Measurements from ENCODE around the gene CDH23. TPM values are rescaled to one million over a fixed set of nuclear protein-coding genes. Genes with fewer than 3 reads are reported as not detected.

The CDH23 gene
- total RNA-seq, 1 experiment from 2014 or later, result 0.34 TPM

DNA sequence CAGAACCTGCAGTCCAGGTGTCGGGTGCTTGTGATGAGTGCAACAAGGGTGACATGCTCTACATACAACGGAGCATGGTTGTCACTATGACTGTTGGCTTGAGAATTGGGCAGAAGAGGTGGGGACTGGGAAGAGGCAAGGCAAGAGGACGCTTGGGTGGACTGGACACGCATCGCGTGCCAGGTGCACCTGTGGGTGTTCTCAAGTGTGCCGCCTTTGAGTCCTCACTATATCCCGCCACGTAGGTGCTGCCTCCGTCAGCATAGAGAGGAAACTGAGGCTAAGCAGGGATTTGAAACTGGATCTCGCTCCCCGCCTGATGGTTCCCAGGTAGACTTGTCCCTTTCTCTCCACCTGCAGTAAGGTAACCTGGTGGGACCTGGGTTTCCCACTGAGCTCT, 27.2 kb downstream of the CDH23 start:
- H3K36me3 Mint-ChIP-seq (ENCODE audit: insufficient read depth, unreplicated experiment), result no peaks in the 10 kb centered on the region
- intact Hi-C loops (cut with micrococcal nuclease; ENCODE audit: unreplicated experiment), result no loop called here
- TF ChIP-seq, protein P1, sequence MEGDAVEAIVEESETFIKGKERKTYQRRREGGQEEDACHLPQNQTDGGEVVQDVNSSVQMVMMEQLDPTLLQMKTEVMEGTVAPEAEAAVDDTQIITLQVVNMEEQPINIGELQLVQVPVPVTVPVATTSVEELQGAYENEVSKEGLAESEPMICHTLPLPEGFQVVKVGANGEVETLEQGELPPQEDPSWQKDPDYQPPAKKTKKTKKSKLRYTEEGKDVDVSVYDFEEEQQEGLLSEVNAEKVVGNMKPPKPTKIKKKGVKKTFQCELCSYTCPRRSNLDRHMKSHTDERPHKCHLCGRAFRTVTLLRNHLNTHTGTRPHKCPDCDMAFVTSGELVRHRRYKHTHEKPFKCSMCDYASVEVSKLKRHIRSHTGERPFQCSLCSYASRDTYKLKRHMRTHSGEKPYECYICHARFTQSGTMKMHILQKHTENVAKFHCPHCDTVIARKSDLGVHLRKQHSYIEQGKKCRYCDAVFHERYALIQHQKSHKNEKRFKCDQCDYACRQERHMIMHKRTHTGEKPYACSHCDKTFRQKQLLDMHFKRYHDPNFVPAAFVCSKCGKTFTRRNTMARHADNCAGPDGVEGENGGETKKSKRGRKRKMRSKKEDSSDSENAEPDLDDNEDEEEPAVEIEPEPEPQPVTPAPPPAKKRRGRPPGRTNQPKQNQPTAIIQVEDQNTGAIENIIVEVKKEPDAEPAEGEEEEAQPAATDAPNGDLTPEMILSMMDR (IDR thresholded peaks at IDR 0.05; ENCODE audit: insufficient read depth in 1 of 2, low read depth in 1 of 2, low read length in 1 of 2, severe bottlenecking in 1 of 2, unreplicated experiment in 1 of 2), result no peak
- H3K4me1 Mint-ChIP-seq (ENCODE audit: low read depth, unreplicated experiment), result no peaks in the 10 kb centered on the region
- DNase-seq, result peak in 1 of 2 experiments; percentile 29
- no peaks in the 10 kb centered on the region for H3K9me3 Mint-ChIP-seq (ENCODE audit: unreplicated experiment)
- ChIA-PET POLR2A (no interaction called here), CTCF (no interaction called here)
- H3K4me3 Mint-ChIP-seq (ENCODE audit: unreplicated experiment), result no peak overlapping the region
- no TSS peak for BruUV-seq (replicated peaks)
- H3K27me3 Mint-ChIP-seq (ENCODE audit: insufficient read depth, unreplicated experiment), result peaks cover 11% of the 10 kb centered on the region
- H3K27me3 ChIP-seq (replicated peaks; ENCODE audit: control insufficient read depth, insufficient read depth, low read length), result no peaks in the 10 kb centered on the region
- H3K9me3 ChIP-seq, result no peaks in the 10 kb centered on the region
- no peak overlapping the region for H3K27ac Mint-ChIP-seq (ENCODE audit: unreplicated experiment)
- H3K4me3 ChIP-seq (ENCODE audit: low read depth, low read length), result no peak overlapping the region
- no peaks in the 10 kb centered on the region for H3K36me3 ChIP-seq (ENCODE audit: control insufficient read depth, insufficient read depth, low read length)
- H3K4me1 ChIP-seq, result no peaks in the 10 kb centered on the region

DNA sequence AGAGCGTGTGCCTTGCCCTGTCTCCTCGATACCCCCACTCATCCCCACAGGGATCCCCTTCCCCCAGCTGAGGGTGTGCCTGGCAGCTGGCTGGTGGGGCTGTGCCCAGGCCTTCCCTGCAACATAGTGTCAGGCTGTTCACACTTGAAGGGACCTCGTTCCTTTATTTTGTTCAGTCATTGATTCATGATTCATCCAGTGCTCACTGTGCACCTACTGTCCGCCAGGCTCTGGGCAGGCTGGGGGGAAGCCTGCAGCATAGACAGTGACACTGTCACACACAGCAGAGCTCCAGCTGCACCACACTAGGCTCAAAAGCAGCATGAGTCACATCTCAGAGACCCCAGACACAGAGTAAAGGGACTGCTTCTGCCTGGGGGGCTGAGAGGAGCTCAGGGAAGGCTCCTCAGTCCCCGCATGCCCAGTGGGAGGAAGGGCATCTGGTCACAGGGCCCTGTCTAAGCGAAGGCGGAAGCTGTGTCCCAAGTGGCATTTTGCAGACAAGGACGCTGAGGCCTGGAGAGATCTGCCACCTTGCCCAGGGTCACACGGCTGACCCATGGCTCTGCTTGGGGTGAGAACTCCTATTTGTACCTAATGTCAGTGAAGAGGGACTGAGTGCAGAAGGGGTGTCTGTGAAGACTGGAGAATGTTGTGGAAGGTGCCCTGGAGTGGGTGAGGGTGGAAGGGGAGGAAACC, 27.9 kb downstream of the CDH23 start:
- Mint-ChIP-seq H3K4me1 (ENCODE audit: low read depth, unreplicated experiment) (no peaks in the 10 kb centered on the region), H3K27me3 (ENCODE audit: insufficient read depth, unreplicated experiment) (peaks cover 16% of the 10 kb centered on the region), H3K36me3 (ENCODE audit: insufficient read depth, unreplicated experiment) (no peaks in the 10 kb centered on the region), H3K27ac (ENCODE audit: unreplicated experiment) (no peak overlapping the region), H3K9me3 (ENCODE audit: unreplicated experiment) (no peaks in the 10 kb centered on the region), H3K4me3 (ENCODE audit: unreplicated experiment) (no peak overlapping the region)
- Histone ChIP-seq H3K4me1 (no peaks in the 10 kb centered on the region), H3K27me3 (replicated peaks; ENCODE audit: control insufficient read depth, insufficient read depth, low read length) (no peaks in the 10 kb centered on the region), H3K36me3 (ENCODE audit: control insufficient read depth, insufficient read depth, low read length) (no peaks in the 10 kb centered on the region), H3K9me3 (no peaks in the 10 kb centered on the region), H3K4me3 (ENCODE audit: low read depth, low read length) (no peak overlapping the region)
- intact Hi-C loops (cut with micrococcal nuclease; ENCODE audit: unreplicated experiment), result no loop called here
- CTCF ChIA-PET, result no interaction called here
- POLR2A ChIA-PET, result interaction anchor here (0.5 kb wide), 1 partner anchor 106 kb away, joined by 3 read pairs; the partner anchor contains the start of gene SLC29A3
- no TSS peak for BruUV-seq (replicated peaks)
- DNase-seq, result peak in 1 of 2 experiments; percentile 12
- TF ChIP-seq, protein P1 (IDR thresholded peaks at IDR 0.05; ENCODE audit: insufficient read depth in 1 of 2, low read depth in 1 of 2, low read length in 1 of 2, severe bottlenecking in 1 of 2, unreplicated experiment in 1 of 2), result no peak

DNA sequence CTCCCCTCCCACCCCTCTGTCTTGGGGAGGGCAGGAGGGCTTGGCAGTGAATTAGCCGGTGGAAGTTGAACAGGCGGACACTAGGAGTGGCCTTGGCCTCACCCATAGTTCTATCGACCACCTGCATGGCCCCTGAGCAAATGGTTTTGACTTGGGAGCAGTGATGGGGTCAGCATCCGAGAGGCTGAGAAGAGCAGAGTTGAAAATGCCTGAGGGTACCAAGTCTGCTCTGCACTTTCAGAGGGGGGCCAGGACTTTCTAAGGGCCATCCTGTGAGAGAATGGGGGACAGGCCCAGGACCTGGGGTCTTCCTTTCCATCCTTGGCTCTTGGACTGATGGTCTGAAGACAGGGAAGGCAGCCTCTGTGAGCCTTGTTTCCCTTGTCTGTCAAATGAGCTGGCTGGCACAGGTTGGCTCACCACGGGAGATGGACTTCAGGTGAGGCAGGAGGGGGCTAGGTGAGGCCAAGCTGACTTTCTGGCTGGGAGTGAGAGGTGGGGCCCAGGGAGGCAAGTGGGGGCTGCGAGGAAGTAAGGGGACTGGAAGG, 29.4 kb downstream of the CDH23 start:
- Mint-ChIP-seq H3K4me3 (ENCODE audit: unreplicated experiment) (no peak overlapping the region), H3K4me1 (ENCODE audit: low read depth, unreplicated experiment) (no peaks in the 10 kb centered on the region), H3K27me3 (ENCODE audit: insufficient read depth, unreplicated experiment) (peaks cover 21% of the 10 kb centered on the region), H3K27ac (ENCODE audit: unreplicated experiment) (no peak overlapping the region), H3K36me3 (ENCODE audit: insufficient read depth, unreplicated experiment) (no peaks in the 10 kb centered on the region), H3K9me3 (ENCODE audit: unreplicated experiment) (no peaks in the 10 kb centered on the region)
- no peaks in the 10 kb centered on the region for H3K36me3 ChIP-seq (ENCODE audit: control insufficient read depth, insufficient read depth, low read length)
- no peaks in the 10 kb centered on the region for H3K27me3 ChIP-seq (replicated peaks; ENCODE audit: control insufficient read depth, insufficient read depth, low read length)
- H3K4me1 ChIP-seq, result no peaks in the 10 kb centered on the region
- no peaks in the 10 kb centered on the region for H3K9me3 ChIP-seq
- H3K4me3 ChIP-seq (ENCODE audit: low read depth, low read length), result no peak overlapping the region
- DNase-seq, result peak in 1 of 2 experiments; percentile 24
- intact Hi-C loops (cut with micrococcal nuclease; ENCODE audit: unreplicated experiment), result no loop called here
- POLR2A ChIA-PET, result no interaction called here
- CTCF ChIA-PET, result interaction anchor here (0.9 kb wide), 1 partner anchor 43 kb away, joined by 3 read pairs; no protein-coding TSS in a partner anchor
- no TSS peak for BruUV-seq (replicated peaks)
- TF ChIP-seq, protein P1 (IDR thresholded peaks at IDR 0.05; ENCODE audit: insufficient read depth in 1 of 2, low read depth in 1 of 2, low read length in 1 of 2, severe bottlenecking in 1 of 2, unreplicated experiment in 1 of 2), result no peak

All from Caco-2 (cell line).